ENCODE results near the gene DHCR24.
"Not testable (repeated sequence)": the region's sequence is repeated elsewhere in the genome, so short reads cannot be mapped to it uniquely, and the experiment has no call there.

DHCR24 gene, protein sequence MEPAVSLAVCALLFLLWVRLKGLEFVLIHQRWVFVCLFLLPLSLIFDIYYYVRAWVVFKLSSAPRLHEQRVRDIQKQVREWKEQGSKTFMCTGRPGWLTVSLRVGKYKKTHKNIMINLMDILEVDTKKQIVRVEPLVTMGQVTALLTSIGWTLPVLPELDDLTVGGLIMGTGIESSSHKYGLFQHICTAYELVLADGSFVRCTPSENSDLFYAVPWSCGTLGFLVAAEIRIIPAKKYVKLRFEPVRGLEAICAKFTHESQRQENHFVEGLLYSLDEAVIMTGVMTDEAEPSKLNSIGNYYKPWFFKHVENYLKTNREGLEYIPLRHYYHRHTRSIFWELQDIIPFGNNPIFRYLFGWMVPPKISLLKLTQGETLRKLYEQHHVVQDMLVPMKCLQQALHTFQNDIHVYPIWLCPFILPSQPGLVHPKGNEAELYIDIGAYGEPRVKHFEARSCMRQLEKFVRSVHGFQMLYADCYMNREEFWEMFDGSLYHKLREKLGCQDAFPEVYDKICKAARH

DNA sequence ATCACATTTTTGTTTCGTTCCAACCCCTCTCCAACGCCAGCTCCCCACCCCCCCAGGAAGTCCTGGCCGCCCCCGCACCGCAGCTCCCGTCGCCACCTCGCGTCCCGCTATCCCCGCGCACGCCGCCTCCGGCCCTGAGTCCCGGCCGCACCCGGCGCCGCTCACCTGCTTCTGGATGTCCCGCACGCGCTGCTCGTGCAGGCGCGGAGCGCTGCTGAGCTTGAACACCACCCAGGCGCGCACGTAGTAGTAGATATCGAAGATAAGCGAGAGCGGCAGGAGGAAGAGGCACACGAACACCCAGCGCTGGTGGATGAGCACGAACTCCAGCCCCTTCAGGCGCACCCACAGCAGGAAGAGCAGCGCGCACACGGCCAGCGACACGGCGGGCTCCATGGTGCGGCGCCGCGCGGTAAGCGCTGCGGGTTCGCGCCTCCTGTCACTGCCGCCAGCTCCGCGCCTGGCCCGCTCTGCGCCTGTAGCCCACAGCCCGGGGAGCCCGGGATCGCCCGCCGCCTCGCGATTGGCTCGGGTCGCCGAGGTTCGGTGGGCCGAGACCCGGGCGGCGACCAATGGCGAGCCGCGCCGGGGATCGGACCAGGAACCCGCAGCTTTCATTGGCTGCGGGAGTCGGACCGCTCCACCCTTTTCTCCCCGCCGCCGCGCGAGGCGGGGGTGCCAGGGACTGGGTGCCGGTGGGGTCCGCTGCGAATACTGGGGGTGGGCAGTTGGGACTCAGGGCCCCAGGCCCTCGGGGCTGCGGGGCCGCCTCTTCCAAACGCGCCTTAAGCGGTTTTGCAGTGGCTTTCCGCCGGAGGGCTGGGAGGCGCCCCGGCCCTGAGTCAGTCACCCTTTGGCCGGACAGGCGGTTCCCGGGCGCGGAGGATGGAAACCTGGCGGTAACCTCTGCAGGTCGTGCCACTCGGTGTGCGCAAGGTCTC is at the start of gene DHCR24:
Gene DHCR24, minus strand, starts transcription at position 472 of the 941 bp plus-strand sequence. Its CDS starts 76 bp downstream, at position 396.
- DNase-seq (ENCODE audit: low read depth in 2 of 2), result peak; percentile 34 to 40

GRCh38 chr1:54936791-54937190 is 49.8 kb upstream of the DHCR24 start:
- no peak for DNase-seq (ENCODE audit: low read depth in 2 of 2)

GRCh38 chr1:54934869-54935268 is 47.9 kb upstream of the DHCR24 start:
- DNase-seq (ENCODE audit: low read depth in 2 of 2), result no peak

DNA sequence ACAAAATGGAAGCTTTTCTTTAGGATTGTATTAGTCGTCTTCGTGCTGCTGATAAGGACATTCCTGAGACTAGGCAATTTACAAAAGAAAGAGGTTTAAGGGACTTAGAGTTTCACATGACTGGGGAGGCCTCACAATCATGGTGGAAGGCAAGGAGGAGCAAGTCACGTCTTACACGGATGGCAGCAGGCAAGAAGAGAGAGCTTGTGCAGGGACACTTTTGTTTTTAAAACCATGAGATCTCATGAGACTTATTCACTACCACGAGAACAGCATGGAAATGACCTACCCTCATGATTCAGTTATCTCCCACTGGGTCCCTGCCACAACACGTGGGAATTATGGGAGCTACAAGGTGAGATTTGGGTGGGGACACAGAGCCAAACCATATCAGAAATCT is 47.1 kb upstream of the DHCR24 start:
- DNase-seq (ENCODE audit: low read depth in 2 of 2), result not testable (repeated sequence)

DNA sequence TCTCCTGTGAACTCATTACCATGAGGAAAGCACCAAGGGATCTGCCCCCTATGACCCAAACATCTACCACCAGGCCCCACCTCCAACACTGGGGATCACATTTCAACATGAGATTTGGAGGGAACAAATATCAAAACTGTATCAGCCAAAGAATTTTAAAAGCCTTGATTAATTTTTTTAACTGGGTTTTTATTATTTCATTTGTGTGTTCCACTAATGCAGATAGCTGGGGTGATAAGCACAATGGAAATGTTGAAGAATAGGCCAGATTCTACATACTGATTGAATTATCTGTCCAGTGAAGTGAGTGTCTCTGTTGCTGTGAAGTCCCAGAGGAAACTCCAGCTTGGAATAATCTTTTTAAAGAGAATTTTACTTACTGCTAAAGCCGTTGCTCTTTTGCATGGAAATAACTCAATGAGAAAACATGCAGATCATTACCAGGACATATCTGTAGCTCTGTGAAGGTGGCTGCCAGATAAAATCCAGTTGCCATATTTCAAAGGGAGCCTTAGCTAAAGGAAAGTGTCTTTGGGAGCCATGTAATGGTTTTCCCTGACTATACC is 44.4 kb upstream of the DHCR24 start:
- no peak for DNase-seq (ENCODE audit: low read depth in 2 of 2)

- DNase-seq (ENCODE audit: low read depth in 2 of 2), result no peak
Observed at GRCh38 chr1:54929700-54930099, 42.7 kb upstream of the DHCR24 start.

DNA sequence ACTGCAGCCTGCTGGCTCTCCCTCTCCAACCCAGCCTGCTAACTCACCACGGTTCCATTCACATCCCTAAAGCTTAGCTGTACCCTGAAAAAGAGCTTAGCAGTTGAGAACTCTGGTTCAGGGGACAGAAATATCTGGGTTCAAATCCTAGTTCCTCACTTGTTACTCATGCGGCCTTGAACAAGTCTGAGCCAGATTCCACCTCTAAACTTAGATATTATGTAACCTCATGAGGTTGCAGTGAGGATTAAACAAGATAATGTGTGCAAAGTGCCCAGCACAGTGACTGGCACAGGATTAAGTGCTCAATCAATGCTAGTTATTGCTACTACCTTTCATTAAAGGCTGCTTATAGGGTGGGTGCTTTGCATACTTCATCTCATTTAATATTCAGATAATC is 41.3 kb upstream of the DHCR24 start:
- no peak for DNase-seq (ENCODE audit: low read depth in 2 of 2)

GRCh38 chr1:54927472-54928240 is 40.7 kb upstream of the DHCR24 start:
- DNase-seq (ENCODE audit: low read depth in 2 of 2), result no peak

DNA sequence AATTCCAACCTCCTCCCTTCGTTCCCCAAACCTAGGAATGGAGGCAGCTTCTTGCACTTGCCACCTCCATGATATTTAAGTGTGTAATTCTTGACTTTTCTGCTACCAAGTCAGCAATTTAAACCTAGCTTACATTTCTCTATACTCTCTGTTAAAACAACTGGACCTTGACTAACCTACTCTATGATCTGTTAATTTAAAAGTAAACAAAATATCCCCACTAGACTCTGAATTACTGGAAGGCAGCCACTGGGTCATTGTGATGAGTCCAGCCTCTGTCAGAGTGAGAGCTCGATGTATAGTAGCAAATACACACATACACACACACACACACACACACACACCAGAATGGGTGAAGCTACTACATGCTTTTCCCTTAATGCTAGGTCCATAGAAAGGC is 40.0 kb upstream of the DHCR24 start:
- no peak for DNase-seq (ENCODE audit: low read depth in 2 of 2)

DNA sequence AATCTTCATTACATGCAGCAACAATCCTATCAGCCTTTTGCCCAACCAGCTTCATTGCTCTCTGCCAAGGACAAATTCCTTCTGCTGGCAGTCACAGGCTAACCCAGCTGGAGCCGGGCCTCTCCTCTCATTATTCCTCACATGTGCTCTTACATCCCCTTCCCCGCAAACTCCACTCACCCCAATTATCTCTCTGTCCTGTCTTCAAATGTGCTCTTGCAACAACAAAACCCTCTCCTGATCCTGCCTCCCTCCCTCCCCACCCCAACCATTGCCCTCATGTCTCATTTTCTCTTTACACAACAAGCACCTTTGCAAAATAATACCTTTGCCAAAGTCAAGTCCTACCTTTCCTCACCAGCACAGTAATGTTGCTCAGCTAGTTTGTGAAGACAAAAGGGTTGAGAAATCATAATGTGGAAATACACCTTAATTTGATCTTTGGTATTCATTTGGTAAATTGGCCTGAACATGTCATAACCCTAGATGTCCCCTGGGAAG is 36.0 kb upstream of the DHCR24 start:
- DNase-seq (ENCODE audit: low read depth in 2 of 2), result no peak

DNA sequence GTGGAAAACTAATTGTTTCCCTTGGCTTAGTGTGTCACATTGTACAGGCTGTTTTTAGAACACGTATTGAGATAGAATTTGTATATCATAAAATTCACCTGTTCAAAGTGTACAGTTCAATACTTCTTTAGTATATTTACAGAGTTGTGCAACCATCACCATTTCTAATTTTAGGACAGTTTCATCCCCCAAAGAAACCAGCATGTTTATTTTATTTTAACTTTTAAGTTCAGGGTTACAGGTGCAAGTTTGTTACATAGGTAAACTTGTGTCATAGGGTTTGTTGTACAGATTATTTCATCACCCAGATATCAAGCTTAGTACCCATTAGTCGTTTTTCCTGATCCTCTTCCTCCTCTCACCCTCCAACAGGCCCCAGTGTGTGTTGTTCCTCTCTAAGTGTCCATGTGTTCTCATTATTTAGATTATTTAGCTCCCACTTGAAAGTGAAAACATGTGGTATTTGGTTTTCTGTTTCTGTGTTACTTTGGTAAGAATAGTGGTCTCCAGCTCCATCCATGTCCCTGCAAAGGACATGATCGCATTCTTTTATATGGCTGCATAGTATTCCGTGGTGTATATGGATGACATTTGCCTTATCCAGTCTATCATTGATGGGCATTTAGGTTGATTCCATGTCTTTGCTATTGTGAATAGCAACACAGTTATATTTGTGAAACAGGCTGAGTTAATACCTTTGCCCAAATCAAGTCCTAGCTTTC is 35.2 kb upstream of the DHCR24 start:
- DNase-seq (ENCODE audit: low read depth in 2 of 2), result no peak

DNA sequence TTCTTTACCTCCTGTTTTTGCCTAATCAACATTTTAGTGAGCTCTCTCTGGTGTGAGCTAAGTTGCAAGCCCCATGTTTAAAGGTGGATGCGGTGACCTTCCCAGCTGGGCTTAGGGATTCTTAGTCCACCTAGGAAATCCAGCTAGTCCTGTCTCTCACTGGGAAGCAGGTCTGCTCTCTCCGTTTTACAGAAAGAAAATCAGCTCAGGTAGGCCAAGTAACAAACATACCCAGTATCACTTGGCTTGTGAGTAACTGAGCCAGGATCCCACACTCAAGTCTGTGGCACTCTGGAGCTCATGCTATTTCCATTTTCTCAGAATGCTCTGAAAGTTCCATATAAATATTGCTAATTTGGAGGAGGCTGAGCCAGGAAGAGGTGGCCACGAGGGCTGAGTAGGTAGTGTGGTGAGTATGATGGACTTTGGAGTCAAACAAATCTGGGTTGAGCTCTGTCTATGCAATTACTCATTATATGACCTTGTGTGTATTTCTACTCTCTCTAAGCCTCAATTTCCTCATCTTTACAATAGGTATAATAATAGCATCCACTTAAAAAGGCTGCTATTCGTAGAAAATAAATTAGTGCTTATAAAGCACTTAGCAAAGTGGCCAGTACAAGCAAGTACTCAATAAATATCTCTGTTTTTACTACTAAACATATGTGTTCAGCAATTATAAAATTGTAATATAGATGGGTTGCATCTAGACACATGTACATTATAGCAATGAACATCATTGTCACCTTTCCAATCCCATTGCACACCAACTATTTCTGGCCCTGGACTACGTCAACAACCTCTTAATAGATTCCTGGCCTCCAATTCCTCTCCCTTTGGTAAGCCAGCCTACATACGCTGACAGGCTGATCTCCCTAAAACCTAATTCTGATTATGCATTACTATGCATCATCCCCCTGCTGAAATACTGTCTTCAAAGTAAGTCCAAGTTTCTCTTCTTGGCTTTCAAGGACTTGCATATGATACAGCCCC is 32.7 kb upstream of the DHCR24 start:
- DNase-seq (ENCODE audit: low read depth in 2 of 2), result no peak

DNA sequence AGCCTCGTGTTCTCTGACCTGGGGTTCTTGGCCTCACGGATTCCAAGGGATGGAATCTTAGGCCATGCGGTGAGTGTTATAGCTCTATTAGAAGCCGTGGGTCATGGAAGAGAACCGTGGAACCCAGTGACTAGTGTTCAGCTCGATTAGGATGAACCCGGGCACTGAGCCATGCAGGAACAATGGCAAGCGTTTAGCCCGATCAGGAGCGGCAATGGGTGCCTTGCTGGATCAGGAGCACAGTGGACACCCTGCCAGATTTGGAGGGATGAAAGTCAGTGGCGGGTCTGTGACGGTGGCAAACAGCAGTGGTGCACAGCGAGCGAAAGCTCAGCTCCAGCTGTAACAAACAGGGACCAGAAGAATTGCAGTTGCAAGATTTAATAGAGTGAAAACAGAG is 24.1 kb upstream of the DHCR24 start:
- not testable (repeated sequence) for DNase-seq (ENCODE audit: low read depth in 2 of 2)

GRCh38 chr1:54906586-54906985 is 19.6 kb upstream of the DHCR24 start:
- DNase-seq (ENCODE audit: low read depth in 2 of 2), result no peak

GRCh38 chr1:54904476-54905048 is 17.6 kb upstream of the DHCR24 start:
- no peak for DNase-seq (ENCODE audit: low read depth in 2 of 2)

DNA sequence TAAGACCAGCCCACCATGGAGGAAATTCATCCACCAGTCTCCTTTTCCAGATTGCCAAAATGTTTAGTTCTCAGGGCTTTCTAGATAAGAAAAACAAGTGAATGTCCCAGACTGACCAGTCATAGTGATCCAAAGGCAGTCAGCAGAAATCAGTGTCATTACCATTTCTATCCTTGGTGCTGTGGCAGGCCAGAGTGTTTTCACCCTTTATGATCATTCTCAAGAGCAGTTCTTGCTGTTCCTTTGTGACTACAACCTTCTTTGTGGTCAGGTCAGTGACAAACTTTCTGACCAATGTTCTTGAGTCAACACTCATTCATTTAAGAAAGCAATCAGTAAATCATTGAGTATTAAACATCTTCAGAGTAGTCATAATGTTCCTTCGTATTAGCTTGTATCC is 7.3 kb upstream of the DHCR24 start:
- DNase-seq (ENCODE audit: low read depth in 2 of 2), result no peak

- DNase-seq (ENCODE audit: low read depth in 2 of 2), result no peak
Observed at GRCh38 chr1:54892586-54892985, 5.6 kb upstream of the DHCR24 start.

- DNase-seq (ENCODE audit: low read depth in 2 of 2), result no peak
Observed at GRCh38 chr1:54889132-54889725, 2.2 kb upstream of the DHCR24 start.
